ENCODE data around the gene EYA4. TPM values are rescaled to one million over a fixed set of nuclear protein-coding genes. Genes with fewer than 3 reads are reported as not detected.

The EYA4 gene
- total RNA-seq, 1 experiment from 2014 or later, result 10.0 TPM

DNA sequence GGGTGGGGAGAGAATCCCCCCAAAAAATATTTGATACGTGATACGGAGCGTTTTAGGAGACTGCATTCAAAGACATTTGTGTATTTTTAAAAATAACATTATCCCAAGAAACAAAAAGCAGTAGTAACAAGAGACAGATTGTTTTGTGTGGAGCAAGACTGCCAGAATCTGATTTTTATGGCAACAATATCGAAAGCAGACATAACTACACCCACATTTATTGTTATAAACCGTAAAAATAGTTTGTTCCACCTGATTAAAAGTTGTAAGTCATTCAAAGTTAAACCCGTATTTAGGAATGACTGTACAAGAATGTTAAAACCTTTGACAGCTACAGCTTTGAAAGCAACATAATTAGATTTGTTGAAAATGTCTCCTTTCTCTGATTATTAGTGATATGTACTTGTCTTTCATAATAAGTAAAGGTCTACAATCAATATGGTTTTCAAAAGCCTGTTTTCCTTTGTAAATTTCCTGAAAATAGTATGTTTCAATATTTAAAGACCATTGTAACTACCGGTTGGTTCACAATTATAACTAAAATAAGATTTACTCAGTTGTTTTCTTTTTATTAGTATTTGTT lies 2.7 kb downstream of the EYA4 start:
- Histone ChIP-seq H3K79me2 (ENCODE audit: low read length) (peaks cover 68% of the 10 kb centered on the region), H2AFZ (ENCODE audit: low read length) (no peak overlapping the region), H3K4me1 (ENCODE audit: insufficient read depth, low read length) (peaks cover 64% of the 10 kb centered on the region), H3K27ac (ENCODE audit: low read length) (no peak overlapping the region), H3K9me2 (replicated peaks; ENCODE audit: low read length) (no peaks in the 10 kb centered on the region), H3K9ac (ENCODE audit: low read length) (no peak overlapping the region; the same call in 1 of the 2 replicates), H4K20me1 (ENCODE audit: low read length) (no peaks in the 10 kb centered on the region), H3K36me3 (ENCODE audit: low read depth, low read length) (no peaks in the 10 kb centered on the region), H3K9me3 (ENCODE audit: low read length) (no peaks in the 10 kb centered on the region), H3K4me2 (ENCODE audit: low read length) (peak overlapping the region; percentile 92), H3K4me3 (ENCODE audit: low read length) (peak overlapping the region; percentile 92), H3K27me3 (ENCODE audit: low read length) (no peaks in the 10 kb centered on the region), H3F3A (ENCODE audit: low read length, unreplicated experiment) (no peaks in the 10 kb centered on the region)
- intact Hi-C loops (cut with micrococcal nuclease), result loop anchor here (5.0 kb wide), 2 partner anchors 57 to 98 kb away; no protein-coding TSS in a partner anchor
- no peak for DNase-seq
- ChIA-PET POLR2A (ENCODE audit: unreplicated experiment) (interaction anchor here (0.7 kb wide), 1 partner anchor 9 kb away, joined by 3 read pairs; no protein-coding TSS in a partner anchor), CTCF (no interaction called here)
- BruUV-seq (replicated peaks), result no TSS peak
- ATAC-seq, result no peak
- TF ChIP-seq EZH2phosphoT487 (IDR thresholded peaks at IDR 0.05; ENCODE audit: borderline replicate concordance, low read length) (no peak), EZH2 (IDR thresholded peaks at IDR 0.05; ENCODE audit: low read length, unreplicated experiment) (no peak)
- TF ChIP-seq, protein P1, sequence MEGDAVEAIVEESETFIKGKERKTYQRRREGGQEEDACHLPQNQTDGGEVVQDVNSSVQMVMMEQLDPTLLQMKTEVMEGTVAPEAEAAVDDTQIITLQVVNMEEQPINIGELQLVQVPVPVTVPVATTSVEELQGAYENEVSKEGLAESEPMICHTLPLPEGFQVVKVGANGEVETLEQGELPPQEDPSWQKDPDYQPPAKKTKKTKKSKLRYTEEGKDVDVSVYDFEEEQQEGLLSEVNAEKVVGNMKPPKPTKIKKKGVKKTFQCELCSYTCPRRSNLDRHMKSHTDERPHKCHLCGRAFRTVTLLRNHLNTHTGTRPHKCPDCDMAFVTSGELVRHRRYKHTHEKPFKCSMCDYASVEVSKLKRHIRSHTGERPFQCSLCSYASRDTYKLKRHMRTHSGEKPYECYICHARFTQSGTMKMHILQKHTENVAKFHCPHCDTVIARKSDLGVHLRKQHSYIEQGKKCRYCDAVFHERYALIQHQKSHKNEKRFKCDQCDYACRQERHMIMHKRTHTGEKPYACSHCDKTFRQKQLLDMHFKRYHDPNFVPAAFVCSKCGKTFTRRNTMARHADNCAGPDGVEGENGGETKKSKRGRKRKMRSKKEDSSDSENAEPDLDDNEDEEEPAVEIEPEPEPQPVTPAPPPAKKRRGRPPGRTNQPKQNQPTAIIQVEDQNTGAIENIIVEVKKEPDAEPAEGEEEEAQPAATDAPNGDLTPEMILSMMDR (conservative IDR thresholded peaks at IDR 0.05; ENCODE audit: low read depth, low read length), result no peak

DNA sequence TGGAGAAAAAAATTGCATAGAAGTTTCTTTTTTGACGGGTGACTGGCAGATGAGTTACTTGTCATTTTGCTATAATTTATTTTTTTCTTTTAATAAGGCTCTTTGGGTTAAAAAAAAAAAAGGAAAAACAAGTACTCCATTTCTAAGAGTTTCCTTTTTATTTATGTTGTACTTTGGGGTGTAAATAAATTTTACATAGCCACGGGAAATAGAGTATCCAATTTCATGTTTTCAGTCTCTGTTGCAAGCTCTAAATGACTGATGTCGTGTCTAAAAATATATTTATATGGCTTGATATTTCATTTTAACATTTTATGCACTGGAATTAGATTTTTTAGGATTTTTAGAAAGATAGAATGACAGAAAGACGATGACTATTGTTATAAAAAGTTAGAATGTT lies 3.4 kb downstream of the EYA4 start:
- H3K27ac ChIP-seq (ENCODE audit: low read length), result no peak overlapping the region
- no peaks in the 10 kb centered on the region for H3K9me2 ChIP-seq (replicated peaks; ENCODE audit: low read length)
- TF ChIP-seq EZH2phosphoT487 (IDR thresholded peaks at IDR 0.05; ENCODE audit: borderline replicate concordance, low read length) (no peak), EZH2 (IDR thresholded peaks at IDR 0.05; ENCODE audit: low read length, unreplicated experiment) (no peak)
- TF ChIP-seq, protein P1 (conservative IDR thresholded peaks at IDR 0.05; ENCODE audit: low read depth, low read length), result no peak
- ChIA-PET CTCF (no interaction called here), POLR2A (ENCODE audit: unreplicated experiment) (no interaction called here)
- no peaks in the 10 kb centered on the region for H3K27me3 ChIP-seq (ENCODE audit: low read length)
- H3F3A ChIP-seq (ENCODE audit: low read length, unreplicated experiment), result no peaks in the 10 kb centered on the region
- no peaks in the 10 kb centered on the region for H3K9me3 ChIP-seq (ENCODE audit: low read length)
- no peak overlapping the region; the same call in 1 of the 2 replicates for H3K9ac ChIP-seq (ENCODE audit: low read length)
- ATAC-seq (no peak), DNase-seq (no peak)
- intact Hi-C loops (cut with micrococcal nuclease), result loop anchor here (5.0 kb wide), 2 partner anchors 57 to 98 kb away; no protein-coding TSS in a partner anchor
- H2AFZ ChIP-seq (ENCODE audit: low read length), result no peak overlapping the region
- peak overlapping the region; percentile 92 for H3K4me2 ChIP-seq (ENCODE audit: low read length)
- H3K4me1 ChIP-seq (ENCODE audit: insufficient read depth, low read length), result peaks cover 71% of the 10 kb centered on the region
- peak overlapping the region; percentile 27; the same call in 1 of the 2 replicates for H3K4me3 ChIP-seq (ENCODE audit: low read length)
- peaks cover 75% of the 10 kb centered on the region for H3K79me2 ChIP-seq (ENCODE audit: low read length)
- H3K36me3 ChIP-seq (ENCODE audit: low read depth, low read length), result no peaks in the 10 kb centered on the region
- BruUV-seq (replicated peaks), result no TSS peak
- no peaks in the 10 kb centered on the region for H4K20me1 ChIP-seq (ENCODE audit: low read length)

DNA sequence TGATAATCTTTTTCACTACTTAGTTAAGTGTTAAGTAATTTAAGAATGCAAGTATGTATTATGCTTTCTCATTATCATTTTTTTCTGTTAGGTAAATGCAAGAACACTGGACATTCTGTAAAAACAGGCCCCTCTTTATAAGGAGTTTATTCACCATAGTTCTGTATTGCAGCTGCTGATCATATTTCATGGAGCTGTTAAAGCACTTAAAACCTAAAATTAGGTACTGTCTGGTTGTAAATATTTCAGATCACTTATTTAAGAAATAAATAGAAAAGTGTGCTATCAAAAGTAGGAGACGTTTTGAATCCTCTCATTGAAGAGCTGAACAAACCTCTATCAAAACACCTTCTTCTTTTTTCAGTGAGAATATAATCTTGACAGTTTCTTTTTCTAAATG lies 3.9 kb downstream of the EYA4 start:
- peak overlapping the region; percentile 92 for H3K4me2 ChIP-seq (ENCODE audit: low read length)
- peaks cover 80% of the 10 kb centered on the region for H3K79me2 ChIP-seq (ENCODE audit: low read length)
- peak overlapping the region; percentile 27; the same call in 1 of the 2 replicates for H3K4me3 ChIP-seq (ENCODE audit: low read length)
- intact Hi-C loops (cut with micrococcal nuclease), result loop anchor here (5.0 kb wide), 1 partner anchor 283 kb away; no protein-coding TSS in a partner anchor
- no peaks in the 10 kb centered on the region for H3K36me3 ChIP-seq (ENCODE audit: low read depth, low read length)
- DNase-seq, result no peak
- no peaks in the 10 kb centered on the region for H3F3A ChIP-seq (ENCODE audit: low read length, unreplicated experiment)
- TF ChIP-seq EZH2phosphoT487 (IDR thresholded peaks at IDR 0.05; ENCODE audit: borderline replicate concordance, low read length), result no peak
- TF ChIP-seq EZH2 (IDR thresholded peaks at IDR 0.05; ENCODE audit: low read length, unreplicated experiment), result no peak
- TF ChIP-seq, protein P1 (conservative IDR thresholded peaks at IDR 0.05; ENCODE audit: low read depth, low read length), result no peak
- H3K9me3 ChIP-seq (ENCODE audit: low read length), result no peaks in the 10 kb centered on the region
- BruUV-seq (replicated peaks), result no TSS peak
- H4K20me1 ChIP-seq (ENCODE audit: low read length), result no peaks in the 10 kb centered on the region
- ChIA-PET POLR2A (ENCODE audit: unreplicated experiment) (interaction anchor here (0.6 kb wide), 1 partner anchor 110 kb away, joined by 6 read pairs; no protein-coding TSS in a partner anchor), CTCF (interaction anchor here (0.9 kb wide), 1 partner anchor 308 kb away, joined by 3 read pairs; no protein-coding TSS in a partner anchor)
- H3K27ac ChIP-seq (ENCODE audit: low read length), result peak overlapping the region; percentile 2; the same call in 1 of the 2 replicates
- ATAC-seq, result no peak
- H3K4me1 ChIP-seq (ENCODE audit: insufficient read depth, low read length), result peaks cover 71% of the 10 kb centered on the region
- no peak overlapping the region; the same call in 1 of the 2 replicates for H3K9ac ChIP-seq (ENCODE audit: low read length)
- no peaks in the 10 kb centered on the region for H3K27me3 ChIP-seq (ENCODE audit: low read length)
- H3K9me2 ChIP-seq (replicated peaks; ENCODE audit: low read length), result no peaks in the 10 kb centered on the region
- H2AFZ ChIP-seq (ENCODE audit: low read length), result no peak overlapping the region

Measured in PC-3 (cell line).